ENCODE results near the gene C17orf78.
"Not testable (repeated sequence)": the region's sequence is repeated elsewhere in the genome, so short reads cannot be mapped to it uniquely, and the experiment has no call there.

Gene C17orf78

DNA sequence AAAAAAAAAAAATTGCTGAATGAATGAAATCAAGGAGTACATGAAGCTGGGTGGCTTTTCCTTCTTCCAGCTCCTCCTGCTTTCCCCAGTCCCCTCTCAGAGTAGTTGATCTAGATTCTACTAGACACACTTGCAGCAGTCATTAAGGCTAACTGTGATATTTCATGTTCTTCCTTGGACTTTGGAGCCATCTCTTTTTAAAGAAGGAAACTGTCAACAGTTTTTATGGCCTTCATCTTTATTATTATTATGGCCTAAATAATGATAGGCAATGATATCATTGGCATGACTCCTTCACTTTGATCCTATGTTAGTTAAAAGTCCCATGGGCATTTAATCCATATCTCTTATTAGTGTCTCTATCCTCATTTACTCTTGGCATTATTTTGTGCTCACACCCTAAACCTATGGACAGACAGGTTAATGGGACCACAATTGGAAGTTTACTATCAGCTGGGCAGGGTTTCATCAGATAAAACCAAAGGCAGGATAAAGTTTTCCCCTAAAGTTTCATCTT, 9.7 kb downstream of the C17orf78 start:
- in situ Hi-C loops (cut with HindIII; ENCODE audit: low sequenced_read_pairs), result no loop called here

DNA sequence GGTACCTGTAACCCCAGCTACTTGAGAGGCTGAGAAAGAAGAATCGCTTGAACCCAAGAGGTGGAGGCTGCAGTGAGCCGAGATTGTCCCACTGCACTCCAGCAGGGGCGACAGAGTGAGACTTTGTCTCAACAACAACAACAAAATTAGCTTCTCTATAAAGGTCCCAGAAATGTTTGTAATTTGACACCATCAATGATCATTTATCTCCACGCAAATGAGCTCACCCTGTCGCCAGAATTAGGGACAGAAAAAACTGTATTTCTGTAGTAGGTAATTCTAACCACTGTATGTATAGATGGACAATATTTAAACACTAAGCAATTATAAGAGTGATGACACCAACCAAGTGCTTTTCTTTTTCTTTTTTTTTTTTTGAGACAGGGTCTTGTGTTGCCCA, 10.7 kb downstream of the C17orf78 start:
- in situ Hi-C loops (cut with HindIII; ENCODE audit: low sequenced_read_pairs), result no loop called here

DNA sequence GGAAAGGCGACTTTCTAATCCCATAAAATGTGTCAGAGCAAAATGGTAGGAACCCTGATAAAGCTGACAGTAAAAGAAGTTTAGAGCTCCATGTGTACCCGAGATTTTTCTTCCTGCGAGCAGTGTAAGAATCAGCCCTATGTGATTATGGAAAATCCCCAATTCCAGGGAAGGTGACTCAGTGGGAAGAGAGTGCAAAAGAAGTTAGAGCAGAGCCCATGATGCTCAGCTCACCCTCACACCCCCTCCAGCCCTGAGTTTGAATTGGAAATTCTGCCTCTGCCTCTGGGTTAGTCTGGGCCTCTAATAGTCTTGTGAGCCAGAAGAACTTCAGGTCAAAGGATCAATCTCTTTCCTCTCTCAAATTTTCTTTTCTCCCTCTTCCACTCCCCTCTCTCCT, 12.5 kb downstream of the C17orf78 start:
- in situ Hi-C loops (cut with HindIII; ENCODE audit: low sequenced_read_pairs), result no loop called here

DNA sequence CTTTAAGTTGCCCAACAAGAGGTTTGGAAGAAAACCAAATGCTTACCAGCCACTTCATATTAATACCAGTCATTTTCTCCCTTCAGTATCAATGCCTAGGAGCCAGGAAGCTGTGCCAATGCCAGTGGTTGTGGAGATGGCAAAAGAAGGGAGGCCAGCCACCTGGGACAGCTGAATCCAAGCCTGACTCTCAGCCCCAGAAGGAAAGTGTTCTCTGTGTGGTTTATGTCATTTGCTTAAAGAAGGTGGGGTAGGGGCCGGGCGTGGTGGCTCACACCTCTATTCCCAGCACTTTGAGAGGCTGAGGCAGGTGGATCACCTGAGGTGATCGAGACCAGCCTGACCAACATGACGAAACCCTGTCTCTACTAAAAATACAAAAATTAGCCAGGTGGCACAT, 13.4 kb downstream of the C17orf78 start:
- in situ Hi-C loops (cut with HindIII; ENCODE audit: low sequenced_read_pairs), result no loop called here

DNA sequence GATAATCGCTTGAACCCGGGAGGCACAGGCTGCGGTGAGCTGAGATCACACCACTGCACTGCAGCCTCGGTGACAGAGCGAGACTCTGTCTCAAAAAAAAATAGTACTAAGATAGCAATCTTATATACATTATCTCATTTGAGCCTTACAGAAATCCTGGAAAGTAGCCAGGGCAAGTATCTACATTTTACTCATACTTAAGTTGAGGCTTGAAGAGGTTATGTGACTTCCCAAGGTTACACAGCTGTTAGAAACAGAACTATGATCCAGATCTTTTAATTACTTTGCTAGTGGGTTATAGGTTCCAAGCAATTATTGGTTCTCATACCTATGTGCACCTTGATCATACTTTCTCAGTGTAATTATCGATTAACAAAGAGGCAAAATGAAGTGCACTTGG, 15.4 kb downstream of the C17orf78 start:
- in situ Hi-C loops (cut with HindIII; ENCODE audit: low sequenced_read_pairs), result no loop called here

DNA sequence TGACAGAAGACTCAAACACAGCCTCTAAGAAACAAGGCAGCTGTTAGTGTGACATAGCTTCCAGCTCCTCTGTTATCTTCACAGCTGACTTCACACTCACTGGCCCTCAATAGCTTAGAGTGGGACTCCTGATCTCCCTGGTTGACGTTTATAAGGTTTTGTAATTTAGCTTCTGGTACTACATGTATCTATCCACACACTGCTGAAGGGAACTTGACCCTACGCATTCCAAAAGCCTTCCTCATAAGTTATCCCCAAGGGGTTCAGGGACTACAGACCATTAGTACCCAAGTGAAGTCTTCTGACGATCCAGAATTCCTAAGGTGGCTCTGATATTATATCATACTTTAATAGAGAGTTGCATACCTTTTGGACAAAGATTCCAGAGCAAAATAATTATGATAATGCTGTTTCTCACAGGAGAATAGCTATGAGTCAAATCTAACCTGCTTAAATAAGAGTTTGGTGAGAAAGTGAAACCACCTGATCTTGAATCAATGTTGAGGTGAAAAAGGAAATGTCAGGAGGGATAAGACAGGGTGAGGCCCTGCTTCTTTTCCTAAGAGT, 16.3 kb downstream of the C17orf78 start:
- in situ Hi-C loops (cut with HindIII; ENCODE audit: low sequenced_read_pairs), result no loop called here

DNA sequence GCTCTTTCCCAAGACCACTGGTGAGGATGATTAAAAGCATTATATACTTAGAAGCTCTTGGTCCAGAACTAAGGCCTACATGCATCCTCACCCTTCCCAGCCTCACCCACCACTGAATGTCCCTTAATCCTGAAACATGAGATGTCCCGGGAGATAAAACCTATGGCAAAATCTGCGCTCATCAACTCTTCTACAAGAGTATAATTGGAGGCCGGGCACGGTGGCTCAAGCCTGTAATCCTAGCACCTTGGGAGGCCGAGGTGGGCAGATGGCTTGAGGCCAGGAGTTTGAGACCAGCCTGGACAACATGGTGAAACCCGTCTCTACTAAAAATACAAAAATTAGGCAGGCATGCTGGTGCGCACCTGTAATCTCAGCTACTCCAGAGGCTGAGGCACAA, 17.6 kb downstream of the C17orf78 start:
- in situ Hi-C loops (cut with HindIII; ENCODE audit: low sequenced_read_pairs), result no loop called here

DNA sequence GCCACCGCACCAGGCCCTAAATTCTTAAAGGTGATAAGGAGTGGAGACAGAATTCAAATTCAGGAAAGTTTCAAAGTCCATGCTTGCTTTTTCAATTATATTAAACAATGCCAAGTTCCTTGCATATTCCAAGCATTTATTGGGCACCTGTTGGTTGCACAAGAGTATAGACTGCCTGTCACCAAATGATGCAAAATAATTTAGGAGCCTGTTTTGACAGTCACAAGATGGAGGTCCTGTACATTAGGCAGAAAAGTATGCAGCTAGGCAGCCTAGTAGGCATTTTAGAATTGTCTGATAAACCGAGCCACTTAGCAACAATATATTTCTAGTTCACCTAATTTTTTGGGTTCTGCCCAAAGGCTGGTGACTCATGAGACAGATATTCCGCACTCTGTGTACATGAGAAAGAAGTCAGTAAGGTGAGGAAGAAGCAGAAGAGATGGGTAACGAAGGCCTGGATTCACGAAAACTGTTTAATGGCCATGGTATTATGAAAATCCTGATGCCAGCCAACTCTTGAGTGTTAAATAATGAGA, 23.5 kb downstream of the C17orf78 start:
- in situ Hi-C loops (cut with HindIII; ENCODE audit: low sequenced_read_pairs), result no loop called here

DNA sequence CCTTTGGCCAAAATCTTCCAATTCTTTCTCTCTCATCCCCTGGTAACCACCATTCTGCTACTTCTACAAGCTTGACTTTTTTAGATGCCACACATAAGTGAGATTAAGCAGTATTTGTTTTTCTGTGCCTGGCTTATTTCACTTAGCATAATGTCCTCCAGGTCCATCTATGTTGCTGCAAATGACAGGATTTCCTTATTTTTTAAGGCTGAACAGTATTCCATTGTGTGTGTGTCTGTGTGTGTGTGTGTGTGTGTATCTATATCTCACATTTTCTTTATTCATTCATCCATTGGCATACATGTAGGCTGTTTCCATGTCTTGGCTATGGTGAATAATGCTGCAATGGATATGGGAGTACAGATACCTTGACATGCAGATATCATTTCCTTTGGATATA, 24.7 kb downstream of the C17orf78 start:
- in situ Hi-C loops (cut with HindIII; ENCODE audit: low sequenced_read_pairs), result no loop called here

DNA sequence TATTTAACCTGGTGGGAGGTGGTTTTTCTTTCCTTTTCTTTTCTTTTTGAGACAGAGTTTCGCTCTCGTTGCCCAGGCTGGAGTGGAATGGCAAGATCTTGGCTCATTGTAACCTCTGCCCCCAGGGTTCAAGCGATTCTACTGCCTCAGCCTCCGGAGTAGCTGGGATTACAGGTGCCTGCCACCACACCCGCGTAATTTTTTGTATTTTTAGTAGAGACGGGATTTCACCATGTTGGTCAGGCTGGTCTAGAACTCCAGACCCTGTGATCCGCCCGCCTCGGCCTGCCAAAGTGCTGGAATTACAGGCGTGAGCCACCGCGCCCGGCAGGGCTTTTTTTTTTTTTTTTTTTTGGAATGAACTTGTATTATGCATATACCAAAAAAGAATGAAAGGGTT, 29.7 kb downstream of the C17orf78 start:
- in situ Hi-C loops (cut with HindIII; ENCODE audit: low sequenced_read_pairs), result not testable (repeated sequence)

DNA sequence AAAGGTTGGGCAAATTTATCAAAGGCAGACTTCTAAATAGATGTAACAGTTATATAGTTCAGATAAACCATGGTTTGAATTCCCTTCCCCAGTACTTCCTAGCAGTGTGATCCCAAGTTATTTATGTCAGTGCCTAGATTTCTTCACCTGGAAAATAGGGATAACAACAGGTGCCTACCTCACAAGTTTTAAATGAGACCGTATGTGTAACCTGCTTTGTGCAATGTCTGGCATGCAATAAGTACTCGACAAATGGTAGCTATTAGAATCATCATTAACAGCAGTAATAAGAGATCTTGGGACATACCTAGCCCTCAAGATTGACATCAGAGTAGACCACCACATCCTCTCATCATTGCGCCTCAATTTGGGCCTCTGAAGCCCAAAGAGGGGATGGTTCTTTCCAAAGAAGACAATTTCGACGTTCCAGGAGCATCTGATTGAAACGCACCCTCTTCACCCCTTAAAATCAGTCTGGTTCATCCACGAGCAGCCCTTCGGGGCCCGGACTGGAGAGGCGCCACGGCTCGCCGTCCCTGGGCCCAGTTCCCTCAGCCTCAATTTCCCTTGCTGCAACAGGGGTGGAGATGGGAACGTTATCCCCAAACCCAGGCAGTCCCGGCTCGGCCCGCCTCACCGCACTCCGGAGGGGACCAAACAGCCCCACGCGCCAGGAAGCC, 30.3 kb downstream of the C17orf78 start:
- in situ Hi-C loops (cut with HindIII; ENCODE audit: low sequenced_read_pairs), result no loop called here

DNA sequence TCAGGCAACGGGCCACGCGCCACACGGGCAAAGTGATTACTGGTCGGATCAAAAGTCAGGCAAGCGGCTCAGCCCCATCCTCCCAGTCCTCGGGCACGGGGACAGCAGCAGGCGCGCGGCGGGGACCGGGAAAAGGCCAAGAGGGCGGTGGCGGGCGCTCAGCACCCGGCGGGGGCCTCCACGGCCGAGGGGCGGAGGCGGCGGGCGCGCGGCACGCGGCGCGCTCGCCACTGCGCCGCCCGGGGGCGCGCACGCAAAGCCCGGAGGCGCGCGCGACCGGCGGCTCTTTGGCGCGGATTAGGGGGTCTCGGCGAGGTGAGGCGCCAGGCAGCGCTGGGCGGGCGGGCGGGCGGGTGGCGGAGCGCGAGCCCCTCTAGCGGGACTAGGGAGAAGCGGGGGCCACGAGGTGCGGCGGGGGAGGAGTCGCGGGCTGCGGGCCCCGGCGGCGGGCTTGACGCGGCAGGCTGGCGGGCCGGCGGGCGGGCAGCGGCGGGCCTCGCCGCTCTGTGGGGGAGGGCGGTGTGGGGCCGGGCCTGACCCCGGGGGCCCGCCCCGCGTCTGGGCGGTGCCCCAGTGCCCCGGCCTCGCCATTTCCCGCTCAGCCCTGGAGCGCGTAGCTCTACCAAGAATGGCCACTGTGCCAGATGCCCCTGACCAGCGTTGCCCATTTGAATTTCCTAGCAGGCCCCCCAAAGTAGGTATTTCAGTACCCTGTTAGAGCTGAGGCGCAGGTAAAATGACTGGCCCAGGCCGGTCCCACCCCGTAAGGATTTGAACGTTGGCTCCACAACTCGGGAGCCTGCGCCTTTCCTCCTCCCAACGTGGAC, 31.1 kb downstream of the C17orf78 start, which contains the start of the genes ACACA and TADA2A:
Gene ACACA, minus strand, starts transcription at position 202 of the 827 bp plus-strand sequence. CDS start 537 bp downstream, outside the sequence.
Gene TADA2A, plus strand, starts transcription at position 252 of the 827 bp plus-strand sequence. CDS start 4,480 bp downstream, outside the sequence.
- in situ Hi-C loops (cut with HindIII; ENCODE audit: low sequenced_read_pairs), result no loop called here

DNA sequence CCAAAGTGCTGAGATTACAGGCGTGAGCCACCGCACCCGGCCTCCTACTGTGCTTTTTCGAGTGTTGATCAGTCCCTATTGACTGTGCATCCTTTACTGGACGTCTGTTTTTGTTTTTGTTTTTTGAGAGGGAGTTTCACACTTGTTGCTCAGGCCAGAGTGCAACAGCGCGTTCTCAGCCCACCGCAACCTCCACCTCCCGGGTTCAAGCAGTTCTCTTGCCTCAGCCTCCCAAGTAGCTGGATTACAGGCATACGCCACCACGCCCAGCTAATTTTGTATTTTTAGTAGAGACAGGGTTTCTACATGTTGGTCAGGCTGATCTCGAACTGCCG, 32.3 kb downstream of the C17orf78 start:
- in situ Hi-C loops (cut with HindIII; ENCODE audit: low sequenced_read_pairs), result not testable (repeated sequence)

DNA sequence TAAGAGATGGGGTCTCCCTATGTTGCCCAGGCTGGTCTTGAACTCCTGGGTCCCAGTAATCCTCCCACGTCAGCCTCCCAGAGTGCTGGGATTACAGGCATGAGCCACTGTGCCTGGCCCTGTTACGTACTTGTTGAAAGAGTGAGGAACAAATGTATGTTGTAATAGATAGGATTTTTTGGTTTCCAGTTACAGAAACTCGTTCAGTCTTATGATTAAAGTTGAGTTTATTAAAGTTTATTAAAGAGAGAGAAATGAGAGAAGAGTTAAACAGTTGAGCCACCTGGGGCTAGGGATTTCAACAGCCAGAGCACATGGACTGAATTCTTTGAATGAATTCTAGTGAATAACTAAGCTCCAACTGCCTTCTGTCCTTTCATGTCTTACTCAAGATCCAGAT, 34.6 kb downstream of the C17orf78 start:
- in situ Hi-C loops (cut with HindIII; ENCODE audit: low sequenced_read_pairs), result no loop called here

DNA sequence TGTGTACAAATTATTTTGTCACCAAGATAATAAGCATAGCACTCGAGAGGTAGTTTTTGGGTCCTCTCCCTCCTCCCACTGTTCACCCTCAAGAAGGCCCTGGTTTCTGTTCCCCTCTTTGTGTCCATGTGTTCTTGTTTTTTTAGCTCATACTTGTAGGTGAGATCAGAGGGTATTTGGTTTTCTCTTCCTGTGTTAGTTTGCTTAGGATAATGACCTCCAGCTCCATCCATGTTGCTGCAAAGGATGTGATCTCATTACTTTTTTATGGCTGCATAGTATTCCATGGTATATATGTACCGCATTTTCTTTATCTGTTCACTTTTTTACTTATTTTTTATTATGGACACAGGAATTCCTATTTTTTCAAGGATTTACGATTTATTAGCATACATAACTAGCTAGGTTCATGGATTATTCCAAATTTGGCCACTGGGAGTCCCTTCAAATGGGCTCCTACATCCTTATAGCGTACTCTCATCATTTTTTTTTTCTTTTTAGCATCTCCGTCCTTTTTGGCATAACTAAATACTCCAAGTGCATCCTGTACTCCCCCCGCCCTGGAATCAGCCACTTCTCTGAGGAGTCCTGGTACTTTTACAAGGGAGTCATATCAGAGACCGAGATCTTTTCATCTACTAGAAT, 38.2 kb downstream of the C17orf78 start:
- in situ Hi-C loops (cut with HindIII; ENCODE audit: low sequenced_read_pairs), result no loop called here

DNA sequence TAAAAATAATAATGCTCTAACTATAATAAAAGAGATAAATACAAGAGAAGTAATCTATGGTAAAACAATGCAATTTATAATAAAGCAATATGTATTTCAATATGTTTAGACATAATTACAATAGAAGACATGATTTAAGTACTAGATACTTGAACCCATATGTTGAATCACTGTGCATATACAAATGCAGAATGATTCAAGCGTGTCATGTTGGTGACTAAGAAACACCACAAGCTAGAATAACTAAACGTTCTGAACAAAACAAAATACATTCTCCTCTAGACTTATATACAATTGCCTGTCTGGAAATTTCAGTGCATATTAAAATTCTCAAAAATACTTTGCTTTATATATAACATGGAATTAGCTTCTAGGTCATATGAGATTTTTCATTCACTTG, 42.1 kb downstream of the C17orf78 start:
- in situ Hi-C loops (cut with HindIII; ENCODE audit: low sequenced_read_pairs), result no loop called here

DNA sequence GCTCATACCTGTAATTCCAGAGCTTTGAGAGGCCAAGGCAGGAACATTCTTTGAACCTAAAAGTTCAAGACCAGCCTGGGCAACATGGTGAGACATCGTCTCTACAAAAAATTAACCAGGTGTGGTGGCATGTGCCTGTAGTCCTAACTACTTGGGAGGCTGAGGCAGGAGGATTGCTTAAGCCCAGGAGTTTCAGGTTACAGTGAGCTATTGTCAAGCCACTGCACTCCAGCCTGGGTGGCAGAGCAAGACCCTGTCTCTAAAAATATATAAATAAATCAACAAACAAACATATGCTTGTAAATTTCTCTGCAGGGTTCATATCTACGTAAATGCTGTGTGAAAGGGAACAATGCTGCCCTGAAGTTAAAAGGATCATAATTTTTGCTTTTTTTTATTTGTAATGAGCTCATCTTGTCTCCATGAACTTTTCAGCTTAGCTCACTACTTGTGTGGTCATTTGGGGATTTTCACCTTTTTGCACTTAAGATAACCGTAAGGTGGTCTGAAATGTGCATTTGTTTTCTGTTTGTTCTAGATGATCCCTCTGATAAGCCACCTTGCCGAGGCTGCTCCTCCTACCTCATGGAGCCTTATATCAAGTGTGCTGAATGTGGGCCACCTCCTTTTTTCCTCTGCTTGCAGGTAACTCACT, 47.3 kb downstream of the C17orf78 start:
- in situ Hi-C loops (cut with HindIII; ENCODE audit: low sequenced_read_pairs), result no loop called here

DNA sequence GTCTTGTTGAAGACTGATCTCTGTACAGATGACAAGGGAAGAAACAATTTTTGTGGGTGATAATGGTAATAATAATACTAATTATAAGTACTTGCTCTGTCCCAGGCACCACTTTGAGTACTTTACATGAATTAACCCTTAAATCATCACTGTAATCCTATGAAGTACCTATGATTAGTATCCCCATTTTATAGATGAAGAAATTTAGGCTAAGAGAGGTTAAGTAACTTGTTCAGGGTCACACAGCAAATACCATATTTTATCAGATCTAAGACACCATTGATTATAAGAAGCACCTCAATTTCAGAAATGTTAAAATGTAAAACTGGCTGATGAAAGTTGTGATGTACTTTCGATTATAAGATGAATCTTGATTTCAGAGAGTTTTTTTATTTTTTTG, 49.5 kb downstream of the C17orf78 start:
- in situ Hi-C loops (cut with HindIII; ENCODE audit: low sequenced_read_pairs), result no loop called here

DNA sequence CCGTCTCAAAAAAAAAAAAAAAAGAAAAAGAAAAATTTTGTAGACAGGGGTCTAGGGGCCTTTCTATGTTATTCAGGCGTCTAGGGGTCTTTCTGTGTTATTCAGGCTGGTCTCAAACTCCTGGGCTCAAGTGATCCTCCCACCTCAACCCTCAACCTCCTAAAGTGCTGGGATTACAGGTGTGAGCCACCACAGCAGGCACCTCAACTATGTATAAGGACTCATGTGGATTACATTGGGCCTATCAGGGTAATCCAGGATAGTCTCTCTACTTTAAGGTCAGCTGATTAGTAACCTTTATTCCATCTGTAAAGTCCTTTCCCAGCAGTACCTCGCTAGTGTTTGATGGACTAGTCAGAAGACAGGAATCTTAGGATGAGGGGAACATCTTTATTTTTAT, 53.3 kb downstream of the C17orf78 start:
- in situ Hi-C loops (cut with HindIII; ENCODE audit: low sequenced_read_pairs), result no loop called here

DNA sequence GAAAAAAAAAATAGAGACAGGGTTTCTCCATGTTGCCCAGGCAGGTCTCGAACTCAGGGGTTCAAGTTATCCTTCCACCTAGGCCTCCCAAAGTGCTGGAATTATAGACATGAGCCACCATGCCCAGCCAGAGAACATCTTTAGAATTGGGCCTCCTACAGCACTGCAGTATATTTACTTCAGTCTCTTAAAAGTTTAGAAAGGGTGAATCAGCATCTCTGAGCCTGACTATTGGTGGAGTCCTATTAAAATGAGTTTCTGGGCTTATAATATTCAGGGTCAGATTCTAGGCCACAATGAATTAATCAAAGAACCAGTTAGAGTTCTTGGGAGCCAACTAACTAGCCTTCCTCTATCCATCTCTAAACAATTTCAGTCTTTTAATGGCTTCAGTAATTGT, 53.7 kb downstream of the C17orf78 start:
- in situ Hi-C loops (cut with HindIII; ENCODE audit: low sequenced_read_pairs), result no loop called here

Data from endothelial cell of hepatic sinusoid (primary cell).